GM12865 (cell line): ENCODE results near the gene UPF3A.

Source experiments
- DNase-seq: peaks from one replicate; pipeline ENCODE4 v3.0.0; 2010; ENCODE audit warnings: low read depth
- H3K4me3 ChIP-seq: 2 replicates; pipeline ENCODE4 v1.5.1; 2011; ENCODE audit warnings: mild to moderate bottlenecking, low read depth, low read length, control low read depth
- CTCF ChIP-seq: IDR thresholded peaks from 2 replicates; pipeline ENCODE4 v1.5.1; 2011; ENCODE audit warnings: low read length, control low read depth, low read depth, inconsistent platforms; ENCODE audit not compliant: insufficient read depth; ENCODE audit errors: missing control alignments

The UPF3A gene

GRCh38 chr13:114256547-114256946 lies 24.9 kb upstream of the UPF3A start:
- no peak for DNase-seq
- no peak overlapping the region for H3K4me3 ChIP-seq
- no peak for TF ChIP-seq CTCF

- DNase-seq, result no peak
- TF ChIP-seq CTCF, result no peak
- no peak overlapping the region for H3K4me3 ChIP-seq
Observed at GRCh38 chr13:114257014-114257413, 24.4 kb upstream of the UPF3A start.

GRCh38 chr13:114258589-114258988 lies 22.8 kb upstream of the UPF3A start:
- no peak for TF ChIP-seq CTCF
- no peak overlapping the region for H3K4me3 ChIP-seq
- no peak for DNase-seq

GRCh38 chr13:114259374-114259773 lies 22.0 kb upstream of the UPF3A start:
- DNase-seq, result no peak
- no peak overlapping the region for H3K4me3 ChIP-seq
- TF ChIP-seq CTCF, result no peak

- H3K4me3 ChIP-seq, result no peak overlapping the region
- peak; percentile 59 for DNase-seq
- no peak for TF ChIP-seq CTCF
Observed at GRCh38 chr13:114259974-114260373, 21.4 kb upstream of the UPF3A start.

- peak; percentile 20 for DNase-seq
- no peak overlapping the region for H3K4me3 ChIP-seq
- no peak for TF ChIP-seq CTCF
Observed at GRCh38 chr13:114260814-114261213, 20.6 kb upstream of the UPF3A start.

GRCh38 chr13:114261328-114261965 lies 20.0 kb upstream of the UPF3A start:
- no peak for TF ChIP-seq CTCF
- DNase-seq, result no peak
- H3K4me3 ChIP-seq, result no peak overlapping the region
